OCI-LY1 (cell line): ENCODE results near the gene SPON2.

Source experiments
- H2AFZ ChIP-seq: fragments of 200-600 bp; sonication (generic), shearing (Covaris generic); 2 replicates; pipeline ENCODE4 v1.6.0; 2014; ENCODE audit warnings: antibody characterized with exemption, mild to moderate bottlenecking, low read length
- H3F3A ChIP-seq: fragments of 200-600 bp; sonication (generic), shearing (Covaris generic); 2 replicates; pipeline ENCODE4 v1.6.0; 2014; ENCODE audit warnings: mild to moderate bottlenecking, antibody characterized with exemption, low read length, moderate library complexity; ENCODE audit not compliant: insufficient read depth
- H3K27ac ChIP-seq: fragments of 200-600 bp; sonication (generic); 2 replicates; pipeline ENCODE4 v1.5.1; 2014; ENCODE audit warnings: low read length, mixed run types, mild to moderate bottlenecking, low read depth; ENCODE audit not compliant: poor library complexity, severe bottlenecking
- H3K27me3 ChIP-seq: fragments of 200-600 bp; sonication (generic); 2 replicates; pipeline ENCODE4 v1.6.0; 2014; ENCODE audit warnings: antibody characterized with exemption, mild to moderate bottlenecking, low read length, moderate library complexity; ENCODE audit not compliant: insufficient read depth
- H3K36me3 ChIP-seq: fragments of 200-600 bp; sonication (generic); 2 replicates; pipeline ENCODE4 v1.6.1; 2014; ENCODE audit warnings: mild to moderate bottlenecking, antibody characterized with exemption, low read length, moderate library complexity, mixed read lengths; ENCODE audit not compliant: insufficient read depth
- H3K4me1 ChIP-seq: fragments of 200-600 bp; sonication (generic); 2 replicates; pipeline ENCODE4 v1.5.1; 2014; ENCODE audit warnings: mild to moderate bottlenecking, low read length, moderate library complexity; ENCODE audit not compliant: insufficient read depth, severe bottlenecking
- H3K4me2 ChIP-seq: fragments of 200-600 bp; sonication (generic), shearing (Covaris generic); 2 replicates; pipeline ENCODE4 v1.6.1; 2014; ENCODE audit warnings: low read length
- H3K4me3 ChIP-seq: fragments of 200-600 bp; sonication (generic); 2 replicates; pipeline ENCODE4 v1.5.1; 2014; ENCODE audit warnings: low read length, low read depth, mild to moderate bottlenecking, mixed read lengths; ENCODE audit not compliant: poor library complexity, severe bottlenecking
- H3K79me2 ChIP-seq: fragments of 200-600 bp; shearing (Covaris generic); 2 replicates; pipeline ENCODE4 v1.6.1; 2016; ENCODE audit warnings: mixed run types, low read length, mixed read lengths; ENCODE audit not compliant: insufficient read depth
- H3K9ac ChIP-seq: fragments of 200-600 bp; sonication (generic), shearing (Covaris generic); 2 replicates; pipeline ENCODE4 v1.6.1; 2014; ENCODE audit warnings: mild to moderate bottlenecking, low read length, mixed read lengths
- H3K9me2 ChIP-seq: fragments of 200-600 bp; sonication (generic), shearing (Covaris generic); 2 replicates; pipeline ENCODE4 v1.6.1; 2014; ENCODE audit warnings: low read depth, mild to moderate bottlenecking, low read length, mixed read lengths
- H3K9me3 ChIP-seq: fragments of 200-600 bp; shearing (Covaris generic); 2 replicates; pipeline ENCODE4 v1.6.1; 2014; ENCODE audit warnings: low read length, mixed read lengths
- H4K20me1 ChIP-seq: fragments of 200-600 bp; sonication (generic), shearing (Covaris generic); 2 replicates; pipeline ENCODE4 v1.6.0; 2016; ENCODE audit warnings: mild to moderate bottlenecking, low read length; ENCODE audit not compliant: insufficient read depth
- EZH2 ChIP-seq: fragments of 200-600 bp; sonication (generic), shearing (Covaris generic); IDR thresholded peaks from 2 replicates; pipeline ENCODE4 v1.8.0; 2017; ENCODE audit warnings: borderline replicate concordance, mixed run types, mild to moderate bottlenecking, antibody characterized with exemption, low read length, moderate library complexity, mixed read lengths
- TF ChIP-seq, protein P1 (sequence below): fragments of 200-600 bp; sonication (generic), shearing (Covaris generic); IDR thresholded peaks from 2 replicates; pipeline ENCODE4 v1.5.1; 2017; ENCODE audit warnings: mild to moderate bottlenecking, antibody characterized with exemption, low read length, moderate library complexity, mixed read lengths

Gene SPON2

GRCh38 chr4:1204286-1204827, 32.0 kb upstream of the SPON2 start:
- H3K9me3 ChIP-seq, result no peaks in the 10 kb centered on the region
- H3K4me3 ChIP-seq, result no peak overlapping the region
- no peak for TF ChIP-seq EZH2
- TF ChIP-seq, protein P1, sequence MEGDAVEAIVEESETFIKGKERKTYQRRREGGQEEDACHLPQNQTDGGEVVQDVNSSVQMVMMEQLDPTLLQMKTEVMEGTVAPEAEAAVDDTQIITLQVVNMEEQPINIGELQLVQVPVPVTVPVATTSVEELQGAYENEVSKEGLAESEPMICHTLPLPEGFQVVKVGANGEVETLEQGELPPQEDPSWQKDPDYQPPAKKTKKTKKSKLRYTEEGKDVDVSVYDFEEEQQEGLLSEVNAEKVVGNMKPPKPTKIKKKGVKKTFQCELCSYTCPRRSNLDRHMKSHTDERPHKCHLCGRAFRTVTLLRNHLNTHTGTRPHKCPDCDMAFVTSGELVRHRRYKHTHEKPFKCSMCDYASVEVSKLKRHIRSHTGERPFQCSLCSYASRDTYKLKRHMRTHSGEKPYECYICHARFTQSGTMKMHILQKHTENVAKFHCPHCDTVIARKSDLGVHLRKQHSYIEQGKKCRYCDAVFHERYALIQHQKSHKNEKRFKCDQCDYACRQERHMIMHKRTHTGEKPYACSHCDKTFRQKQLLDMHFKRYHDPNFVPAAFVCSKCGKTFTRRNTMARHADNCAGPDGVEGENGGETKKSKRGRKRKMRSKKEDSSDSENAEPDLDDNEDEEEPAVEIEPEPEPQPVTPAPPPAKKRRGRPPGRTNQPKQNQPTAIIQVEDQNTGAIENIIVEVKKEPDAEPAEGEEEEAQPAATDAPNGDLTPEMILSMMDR, result no peak
- no peak overlapping the region for H3K4me2 ChIP-seq
- H2AFZ ChIP-seq, result no peak overlapping the region
- H3K4me1 ChIP-seq, result peaks cover 33% of the 10 kb centered on the region
- H3K79me2 ChIP-seq, result no peaks in the 10 kb centered on the region
- no peaks in the 10 kb centered on the region for H3F3A ChIP-seq
- no peaks in the 10 kb centered on the region for H4K20me1 ChIP-seq
- H3K36me3 ChIP-seq, result no peaks in the 10 kb centered on the region
- no peak overlapping the region for H3K9ac ChIP-seq
- H3K27ac ChIP-seq, result no peak overlapping the region
- H3K27me3 ChIP-seq, result no peaks in the 10 kb centered on the region
- no peaks in the 10 kb centered on the region for H3K9me2 ChIP-seq

DNA sequence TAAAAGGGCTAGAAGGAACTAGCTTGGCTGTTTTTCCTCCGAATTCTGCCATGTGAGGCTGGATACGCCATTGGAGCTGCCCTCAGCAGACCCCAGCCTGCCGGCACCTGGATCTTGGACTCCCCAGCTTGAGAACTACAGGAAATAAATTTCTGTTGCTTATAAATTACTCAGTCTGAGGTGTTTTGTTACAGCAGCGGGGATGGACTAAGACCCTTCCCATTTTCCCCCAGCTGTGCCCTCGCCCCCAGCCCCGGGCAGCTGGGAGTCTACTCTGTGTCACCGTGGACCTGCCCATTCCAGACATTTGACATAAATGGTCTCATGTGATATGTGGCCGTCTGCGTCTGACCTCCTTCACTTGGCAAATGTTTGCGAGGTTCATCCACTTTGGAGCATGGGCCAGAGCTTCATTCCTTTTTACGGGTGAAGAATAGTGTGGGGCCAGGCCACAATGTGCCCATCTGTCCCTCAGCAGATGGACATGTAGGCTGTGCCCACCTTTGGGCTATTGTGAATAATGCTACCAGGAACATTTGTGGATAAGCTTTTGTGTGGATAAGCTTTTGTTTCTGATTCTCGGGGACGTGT, 30.7 kb upstream of the SPON2 start:
- Histone ChIP-seq H3K79me2 (no peaks in the 10 kb centered on the region), H3K4me1 (peaks cover 20% of the 10 kb centered on the region), H3K36me3 (no peaks in the 10 kb centered on the region), H3K27me3 (no peaks in the 10 kb centered on the region), H3K9me2 (no peaks in the 10 kb centered on the region), H3F3A (no peaks in the 10 kb centered on the region), H3K9me3 (no peaks in the 10 kb centered on the region), H3K27ac (no peak overlapping the region), H3K9ac (no peak overlapping the region), H3K4me2 (no peak overlapping the region), H3K4me3 (no peak overlapping the region), H2AFZ (no peak overlapping the region), H4K20me1 (no peaks in the 10 kb centered on the region)
- no peak for TF ChIP-seq EZH2
- TF ChIP-seq, protein P1, result no peak

DNA sequence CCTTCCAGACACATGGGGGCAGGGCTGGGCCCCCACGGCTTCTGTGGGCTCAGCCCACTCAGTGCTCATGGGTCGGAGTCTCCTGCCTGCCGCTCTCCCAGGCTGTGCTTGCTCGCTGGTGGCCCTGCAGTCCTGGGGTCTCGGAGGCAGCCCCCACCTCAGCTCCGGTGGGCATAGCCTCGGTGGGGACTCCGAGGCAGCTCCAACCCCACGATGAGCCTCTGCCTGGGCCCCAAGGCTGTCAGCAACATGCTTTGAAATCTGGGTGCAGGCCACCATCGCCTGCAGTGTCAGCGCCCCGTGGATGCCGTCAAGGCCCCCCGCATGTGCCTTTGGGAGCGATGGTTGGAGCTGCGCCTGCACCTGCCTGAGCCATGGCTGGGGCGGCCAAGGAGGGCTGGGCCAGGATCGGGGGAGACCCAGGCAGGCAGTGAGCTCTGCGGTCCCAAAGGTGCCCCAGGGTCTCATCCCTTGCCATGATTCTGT, 30.2 kb upstream of the SPON2 start:
- no peaks in the 10 kb centered on the region for H3F3A ChIP-seq
- no peaks in the 10 kb centered on the region for H3K36me3 ChIP-seq
- no peak overlapping the region for H3K4me2 ChIP-seq
- no peak overlapping the region for H3K4me3 ChIP-seq
- H3K9ac ChIP-seq, result no peak overlapping the region
- no peaks in the 10 kb centered on the region for H4K20me1 ChIP-seq
- H3K79me2 ChIP-seq, result no peaks in the 10 kb centered on the region
- H3K9me2 ChIP-seq, result no peaks in the 10 kb centered on the region
- peaks cover 17% of the 10 kb centered on the region for H3K4me1 ChIP-seq
- TF ChIP-seq, protein P1, result no peak
- TF ChIP-seq EZH2, result no peak
- no peaks in the 10 kb centered on the region for H3K9me3 ChIP-seq
- no peaks in the 10 kb centered on the region for H3K27me3 ChIP-seq
- H3K27ac ChIP-seq, result peak overlapping the region; percentile 54
- H2AFZ ChIP-seq, result no peak overlapping the region
